Activated naive CD8-positive, alpha-beta T cell treated with anti-CD3 and anti-CD28 coated beads for 36 hours (primary cell): ENCODE measurements around the gene ISLR2. TPM values are rescaled to one million over a fixed set of nuclear protein-coding genes. Genes with fewer than 3 reads are reported as not detected.

ENCODE experiments used
- DNase-seq: peaks from one replicate; pipeline ENCODE4 v3.0.0; 2021
- H3K27ac Mint-ChIP-seq: one replicate; pipeline ENCODE4 v1.8.0; 2022; ENCODE audit warnings: mild to moderate bottlenecking, moderate library complexity, mixed read lengths
- H3K27me3 Mint-ChIP-seq: one replicate; pipeline ENCODE4 v1.8.0; 2022; ENCODE audit warnings: mild to moderate bottlenecking, mixed read lengths
- H3K36me3 Mint-ChIP-seq: one replicate; pipeline ENCODE4 v1.8.0; 2021; ENCODE audit warnings: mild to moderate bottlenecking, mixed read lengths
- H3K4me1 Mint-ChIP-seq: one replicate; pipeline ENCODE4 v1.8.0; 2021; ENCODE audit warnings: mixed read lengths
- H3K4me3 Mint-ChIP-seq: one replicate; pipeline ENCODE4 v1.8.0; 2022; ENCODE audit warnings: mild to moderate bottlenecking, moderate library complexity, mixed read lengths
- H3K9me3 Mint-ChIP-seq: one replicate; pipeline ENCODE4 v1.8.0; 2022; ENCODE audit warnings: mixed read lengths
- total RNA-seq, 2 experiments: library from RNA; stranded (reverse); gene quantifications; one replicate each; pipeline ENCODE4 v1.2.3, GENCODE V29; 2021

Gene ISLR2
- total RNA-seq, 2 experiments from 2014 or later, result not detected

GRCh38 chr15:74176262-74177214, 46.2 kb downstream of the ISLR2 start:
- no peaks in the 10 kb centered on the region for H3K4me1 Mint-ChIP-seq

GRCh38 chr15:74178326-74179100, 48.1 kb downstream of the ISLR2 start:
- no peak overlapping the region for H3K27ac Mint-ChIP-seq
- H3K4me3 Mint-ChIP-seq, result no peak overlapping the region
- H3K36me3 Mint-ChIP-seq, result no peaks in the 10 kb centered on the region
- no peaks in the 10 kb centered on the region for H3K9me3 Mint-ChIP-seq
- H3K27me3 Mint-ChIP-seq, result no peaks in the 10 kb centered on the region
- DNase-seq, result no peak
- H3K4me1 Mint-ChIP-seq, result no peaks in the 10 kb centered on the region

More at GRCh38 chr15:74176262-74177214, 46.2 kb downstream of the ISLR2 start:
- no peaks in the 10 kb centered on the region for H3K9me3 Mint-ChIP-seq
- no peak for DNase-seq
- H3K36me3 Mint-ChIP-seq, result no peaks in the 10 kb centered on the region
- no peak overlapping the region for H3K4me3 Mint-ChIP-seq
- no peaks in the 10 kb centered on the region for H3K27me3 Mint-ChIP-seq
- H3K27ac Mint-ChIP-seq, result no peak overlapping the region

GRCh38 chr15:74179101-74179841, 48.9 kb downstream of the ISLR2 start:
- Mint-ChIP-seq H3K36me3 (no peaks in the 10 kb centered on the region), H3K4me3 (no peak overlapping the region), H3K9me3 (no peaks in the 10 kb centered on the region), H3K4me1 (no peaks in the 10 kb centered on the region), H3K27ac (no peak overlapping the region), H3K27me3 (no peaks in the 10 kb centered on the region)
- DNase-seq, result no peak

GRCh38 chr15:74179983-74180880, 49.8 kb downstream of the ISLR2 start:
- Mint-ChIP-seq H3K4me1 (no peaks in the 10 kb centered on the region), H3K4me3 (no peak overlapping the region), H3K27me3 (no peaks in the 10 kb centered on the region), H3K27ac (no peak overlapping the region), H3K9me3 (no peaks in the 10 kb centered on the region), H3K36me3 (no peaks in the 10 kb centered on the region)
- no peak for DNase-seq

GRCh38 chr15:74180881-74181602, 50.7 kb downstream of the ISLR2 start:
- Mint-ChIP-seq H3K27ac (no peak overlapping the region), H3K36me3 (no peaks in the 10 kb centered on the region), H3K4me1 (no peaks in the 10 kb centered on the region), H3K9me3 (no peaks in the 10 kb centered on the region), H3K4me3 (no peak overlapping the region), H3K27me3 (no peaks in the 10 kb centered on the region)
- no peak for DNase-seq

- Mint-ChIP-seq H3K27ac (no peak overlapping the region), H3K27me3 (no peaks in the 10 kb centered on the region), H3K4me1 (no peaks in the 10 kb centered on the region), H3K36me3 (no peaks in the 10 kb centered on the region), H3K9me3 (no peaks in the 10 kb centered on the region), H3K4me3 (no peak overlapping the region)
- no peak for DNase-seq
Measured at GRCh38 chr15:74182131-74182530, 51.7 kb downstream of the ISLR2 start.

GRCh38 chr15:74184582-74185091, 54.3 kb downstream of the ISLR2 start:
- no peak for DNase-seq
- H3K4me3 Mint-ChIP-seq, result no peak overlapping the region
- no peak overlapping the region for H3K27ac Mint-ChIP-seq
- no peaks in the 10 kb centered on the region for H3K9me3 Mint-ChIP-seq
- no peaks in the 10 kb centered on the region for H3K36me3 Mint-ChIP-seq
- H3K27me3 Mint-ChIP-seq, result no peaks in the 10 kb centered on the region
- no peaks in the 10 kb centered on the region for H3K4me1 Mint-ChIP-seq

- DNase-seq, result no peak
- Mint-ChIP-seq H3K4me1 (no peaks in the 10 kb centered on the region), H3K36me3 (no peaks in the 10 kb centered on the region), H3K27me3 (no peaks in the 10 kb centered on the region), H3K27ac (no peak overlapping the region), H3K4me3 (no peak overlapping the region), H3K9me3 (no peaks in the 10 kb centered on the region)
Measured at GRCh38 chr15:74185710-74186348, 55.4 kb downstream of the ISLR2 start.

Other genes with a start within 250 kb of the ISLR2 start
- 1 to 10 TPM; 2.1 to 2.4 TPM for gene LOXL1, start 204.1 kb upstream of the ISLR2 start, total RNA-seq
- 10 to 100 TPM in 1 of 2 experiments, 1 to 10 TPM in 1; 8.3 to 10.6 TPM for gene STOML1, start 138.3 kb upstream of the ISLR2 start, total RNA-seq
- 10 to 100 TPM; 53.4 to 54.3 TPM for gene PML, start 135.9 kb upstream of the ISLR2 start, total RNA-seq
- gene GOLGA6A, start 48.0 kb upstream of the ISLR2 start, total RNA-seq, result not detected
- gene ISLR, start 43.1 kb downstream of the ISLR2 start, total RNA-seq, result not detected
- under 1 TPM; 0.25 to 0.28 TPM for gene STRA6, start 72.2 kb downstream of the ISLR2 start, total RNA-seq
- under 1 TPM in 1 of 2 experiments, not detected in 1; 0.20 TPM for gene CCDC33, start 105.7 kb downstream of the ISLR2 start, total RNA-seq
- gene CYP11A1, start 237.1 kb downstream of the ISLR2 start, total RNA-seq, result under 1 TPM; 0.30 to 0.31 TPM